ENCODE measurements around the gene TMEM255B. TPM values are rescaled to one million over a fixed set of nuclear protein-coding genes. Genes with fewer than 3 reads are reported as not detected.
A peak's percentile ranks its signal among the peaks of the same experiment; 100 is the strongest.
"Not testable (repeated sequence)": the region's sequence is repeated elsewhere in the genome, so short reads cannot be mapped to it uniquely, and the experiment has no call there.

The TMEM255B gene
- polyA plus RNA-seq, 3 donors = 5.1 to 7.5 (median 5.9) TPM

DNA sequence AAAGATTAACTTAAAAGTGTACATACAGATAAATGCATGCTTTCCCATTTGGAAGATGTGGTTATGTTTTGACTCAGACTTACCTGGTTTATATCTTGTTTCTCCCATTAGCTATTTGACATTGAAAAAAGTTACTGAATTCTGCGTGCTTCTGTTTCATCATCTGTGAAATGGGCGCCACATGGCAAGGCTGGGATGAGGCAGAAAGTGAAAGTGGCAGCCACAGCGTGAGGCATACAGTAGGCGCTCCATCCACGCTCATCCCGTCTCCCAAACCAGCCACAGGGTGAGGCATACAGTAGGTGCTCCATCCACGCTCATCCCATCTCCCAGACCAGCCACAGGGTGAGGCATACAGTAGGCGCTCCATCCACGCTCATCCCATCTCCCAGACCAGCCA is 14.0 kb upstream of the TMEM255B start:
- no peaks in the 10 kb centered on the region for H3K9me3 ChIP-seq (replicated peaks in 1 of 2; ENCODE audit: control insufficient read depth in 1 of 2, insufficient read depth in 1 of 2, low read length in 2 of 2)
- TF ChIP-seq, protein P1, sequence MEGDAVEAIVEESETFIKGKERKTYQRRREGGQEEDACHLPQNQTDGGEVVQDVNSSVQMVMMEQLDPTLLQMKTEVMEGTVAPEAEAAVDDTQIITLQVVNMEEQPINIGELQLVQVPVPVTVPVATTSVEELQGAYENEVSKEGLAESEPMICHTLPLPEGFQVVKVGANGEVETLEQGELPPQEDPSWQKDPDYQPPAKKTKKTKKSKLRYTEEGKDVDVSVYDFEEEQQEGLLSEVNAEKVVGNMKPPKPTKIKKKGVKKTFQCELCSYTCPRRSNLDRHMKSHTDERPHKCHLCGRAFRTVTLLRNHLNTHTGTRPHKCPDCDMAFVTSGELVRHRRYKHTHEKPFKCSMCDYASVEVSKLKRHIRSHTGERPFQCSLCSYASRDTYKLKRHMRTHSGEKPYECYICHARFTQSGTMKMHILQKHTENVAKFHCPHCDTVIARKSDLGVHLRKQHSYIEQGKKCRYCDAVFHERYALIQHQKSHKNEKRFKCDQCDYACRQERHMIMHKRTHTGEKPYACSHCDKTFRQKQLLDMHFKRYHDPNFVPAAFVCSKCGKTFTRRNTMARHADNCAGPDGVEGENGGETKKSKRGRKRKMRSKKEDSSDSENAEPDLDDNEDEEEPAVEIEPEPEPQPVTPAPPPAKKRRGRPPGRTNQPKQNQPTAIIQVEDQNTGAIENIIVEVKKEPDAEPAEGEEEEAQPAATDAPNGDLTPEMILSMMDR (IDR thresholded peaks at IDR 0.05) = no peak
- no peaks in the 10 kb centered on the region for H3K36me3 Mint-ChIP-seq
- H2AFZ ChIP-seq (ENCODE audit: insufficient read depth, low read depth, low read length, poor library complexity, severe bottlenecking) = no peak overlapping the region
- H3K9me3 Mint-ChIP-seq = no peaks in the 10 kb centered on the region
- no peak overlapping the region for H3K4me3 Mint-ChIP-seq
- H3K4me2 ChIP-seq (replicated peaks; ENCODE audit: extremely low read depth, low read length, poor library complexity, severe bottlenecking) = no peak overlapping the region
- H3K27ac Mint-ChIP-seq = no peak overlapping the region
- DNase-seq = no peak
- H4K20me1 ChIP-seq (ENCODE audit: insufficient read depth, low read length) = no peaks in the 10 kb centered on the region
- peaks cover 22 to 28% of the 10 kb centered on the region in 2 donors for H3K4me1 ChIP-seq (ENCODE audit: control insufficient read depth in 1 of 2, insufficient read depth in 2 of 2, low read length in 2 of 2)
- peaks cover 27% of the 10 kb centered on the region for H3K4me1 Mint-ChIP-seq
- H3K79me2 ChIP-seq (ENCODE audit: insufficient read depth, low read length) = no peaks in the 10 kb centered on the region
- H3K9ac ChIP-seq (ENCODE audit: insufficient read depth, low read length, poor library complexity, severe bottlenecking) = no peak overlapping the region
- H3K27me3 Mint-ChIP-seq (ENCODE audit: low read depth in 3 of 3) = peaks cover 25 to 46% (median 30%) of the 10 kb centered on the region in 3 donors
- no peak overlapping the region for H3K27ac ChIP-seq (ENCODE audit: low read depth in 1 of 2, low read length in 2 of 2)
- H3K36me3 ChIP-seq (replicated peaks in 1 of 2; ENCODE audit: control insufficient read depth in 1 of 2, insufficient read depth in 2 of 2, low read length in 2 of 2) = no peaks in the 10 kb centered on the region
- peaks cover 0 to 6% of the 10 kb centered on the region in 2 donors for H3K27me3 ChIP-seq (ENCODE audit: control insufficient read depth in 2 of 2, insufficient read depth in 2 of 2, low read length in 2 of 2)
- WGBS (ENCODE audit: insufficient coverage) = 100% methylated on average over 2 of the region's 9 CpGs
- H3K4me3 ChIP-seq (replicated peaks in 1 of 3; ENCODE audit: low read depth in 2 of 3, low read length in 3 of 3) = no peak overlapping the region
- intact Hi-C loops (cut with micrococcal nuclease) = no loop called here

GRCh38 chr13:113745500-113746142 is 13.4 kb upstream of the TMEM255B start:
- peak overlapping the region in 1 of 7 donors; percentile 58 for H3K27ac Mint-ChIP-seq
- H3K79me2 ChIP-seq (ENCODE audit: insufficient read depth, low read length); DNase-seq; H3K4me2 ChIP-seq (replicated peaks; ENCODE audit: extremely low read depth, low read length, poor library complexity, severe bottlenecking); H3K9me3 Mint-ChIP-seq; H3K9ac ChIP-seq (ENCODE audit: insufficient read depth, low read length, poor library complexity, severe bottlenecking); H3K4me3 ChIP-seq (replicated peaks in 1 of 3; ENCODE audit: low read depth in 2 of 3, low read length in 3 of 3); H3K27me3 ChIP-seq (ENCODE audit: control insufficient read depth in 2 of 2, insufficient read depth in 2 of 2, low read length in 2 of 2); H3K27ac ChIP-seq (ENCODE audit: low read depth in 1 of 2, low read length in 2 of 2); H3K36me3 ChIP-seq (replicated peaks in 1 of 2; ENCODE audit: control insufficient read depth in 1 of 2, insufficient read depth in 2 of 2, low read length in 2 of 2); H3K9me3 ChIP-seq (replicated peaks in 1 of 2; ENCODE audit: control insufficient read depth in 1 of 2, insufficient read depth in 1 of 2, low read length in 2 of 2); H3K36me3 Mint-ChIP-seq; H4K20me1 ChIP-seq (ENCODE audit: insufficient read depth, low read length); H2AFZ ChIP-seq (ENCODE audit: insufficient read depth, low read depth, low read length, poor library complexity, severe bottlenecking); intact Hi-C loops (cut with micrococcal nuclease): not testable (repeated sequence)
- H3K4me1 ChIP-seq (ENCODE audit: control insufficient read depth in 1 of 2, insufficient read depth in 2 of 2, low read length in 2 of 2) = peaks cover 22 to 26% of the 10 kb centered on the region in 2 donors
- WGBS (ENCODE audit: insufficient coverage) = 96% methylated on average over 17 of the region's 24 CpGs
- H3K4me3 Mint-ChIP-seq = peak overlapping the region in 1 of 2 donors; percentile 43
- peaks cover 20 to 41% (median 24%) of the 10 kb centered on the region in 3 donors for H3K27me3 Mint-ChIP-seq (ENCODE audit: low read depth in 3 of 3)
- peaks cover 25% of the 10 kb centered on the region for H3K4me1 Mint-ChIP-seq

All from CD14-positive monocyte (primary cell).